Endothelial cell of umbilical vein (primary cell): ENCODE data around the gene POLE. TPM values are rescaled to one million over a fixed set of nuclear protein-coding genes. Genes with fewer than 3 reads are reported as not detected.

Experiments
- BruUV-seq: library from RNA; stranded (reverse); fragments of 400-500 nt; replicated peaks from 2 replicates; lab custom pipeline; 2021; lab: Mats Ljungman, UMichigan
- CTCF ChIA-PET: fragments of 300-600, 350-600 bp; sonication (Branson Sonifier 250); formaldehyde crosslinking; loops from one replicate; lab custom pipeline; 2021; ENCODE audit warnings: antibody characterized with exemption, inconsistent platforms; lab: Charles Lee
- POLR2A ChIA-PET: fragments of 300-600, 350-600 bp; sonication (Branson Sonifier 250); formaldehyde crosslinking; loops from one replicate; lab custom pipeline; 2021; ENCODE audit warnings: antibody characterized with exemption, inconsistent platforms; lab: Charles Lee
- DNase-seq: peaks from one replicate; pipeline ENCODE4 v3.0.0-alpha.2; 2011; ENCODE audit warnings: low read depth, low spot score
- FAIRE-seq: peaks from 2 replicates; lab custom pipeline; 2011; peaks lifted over from hg19 to GRCh38; lab: Jason Lieb, UNC
- H2AFZ ChIP-seq: 2 replicates; pipeline ENCODE4 v1.6.0; 2012; ENCODE audit warnings: low read depth, low read length, control low read depth, inconsistent platforms
- H3K27ac ChIP-seq: 2 replicates; pipeline ENCODE4 v1.5.1; 2011; ENCODE audit warnings: low read depth, mild to moderate bottlenecking, control low read depth, low read length, moderate library complexity; ENCODE audit not compliant: insufficient read depth
- H3K27me3 ChIP-seq, 2 experiments: 2 replicates each; pipeline versions ENCODE4 v1.6.0 to v1.6.1; 2011; ENCODE audit warnings: low read length in 2 of 2, mixed read lengths in 1 of 2; ENCODE audit not compliant: control insufficient read depth in 2 of 2, insufficient read depth in 2 of 2
- H3K36me3 ChIP-seq, 2 experiments: 2 replicates in 1 of 2; 3 replicates in 1 of 2; pipeline ENCODE4 v1.5.1; 2011; ENCODE audit warnings: low read length in 2 of 2, mild to moderate bottlenecking in 1 of 2, moderate library complexity in 1 of 2; ENCODE audit not compliant: control insufficient read depth in 2 of 2, insufficient read depth in 2 of 2; ENCODE audit errors: extremely low read depth in 1 of 2
- H3K4me1 ChIP-seq: 3 replicates; pipeline ENCODE4 v1.5.1; 2011; ENCODE audit warnings: mild to moderate bottlenecking, low read length; ENCODE audit not compliant: control insufficient read depth, insufficient read depth; ENCODE audit errors: extremely low read depth
- H3K4me2 ChIP-seq: 2 replicates; pipeline ENCODE4 v1.6.1; 2011; ENCODE audit warnings: low read length, control low read depth, mixed read lengths; ENCODE audit not compliant: insufficient read depth
- H3K4me3 ChIP-seq, 3 experiments: fragments of 200-600 bp in 1 of 3; sonication (generic), shearing (Covaris generic) in 1 of 3; replicated peaks in 1 of 3; 2 replicates each; pipeline ENCODE4 v1.5.1; 2011 to 2016; ENCODE audit warnings: control low read depth in 3 of 3, low read length in 3 of 3, mild to moderate bottlenecking in 2 of 3, inconsistent platforms in 1 of 3, low read depth in 1 of 3, moderate library complexity in 1 of 3; ENCODE audit not compliant: insufficient read depth in 1 of 3
- H3K79me2 ChIP-seq: 2 replicates; pipeline ENCODE4 v1.6.0; 2012; ENCODE audit warnings: low read length, inconsistent platforms; ENCODE audit not compliant: control insufficient read depth, insufficient read depth
- H3K9ac ChIP-seq: replicated peaks from 2 replicates; pipeline ENCODE3; 2011; ENCODE audit warnings: low read length, control low read depth; ENCODE audit not compliant: insufficient read depth; ENCODE audit errors: extremely low read depth
- H3K9me1 ChIP-seq: replicated peaks from 3 replicates; pipeline ENCODE4 v1.6.0; 2011; ENCODE audit warnings: mild to moderate bottlenecking, low read length; ENCODE audit not compliant: control insufficient read depth, insufficient read depth; ENCODE audit errors: extremely low read depth
- H3K9me3 ChIP-seq: replicated peaks from 2 replicates; pipeline ENCODE4 v1.5.1; 2012; ENCODE audit warnings: low read length, inconsistent platforms; ENCODE audit not compliant: control insufficient read depth, insufficient read depth
- H4K20me1 ChIP-seq: replicated peaks from 2 replicates; pipeline ENCODE3; 2011; ENCODE audit warnings: mild to moderate bottlenecking, low read length; ENCODE audit not compliant: control insufficient read depth, insufficient read depth; ENCODE audit errors: extremely low read depth
- CTCF ChIP-seq, 2 donors: IDR thresholded peaks; 1 replicate in 1 of 2; 2 replicates in 1 of 2; pipeline ENCODE4 v1.5.1; 2011; ENCODE audit warnings: low read length in 2 of 2, mild to moderate bottlenecking in 2 of 2, moderate library complexity in 2 of 2, control low read depth in 1 of 2, inconsistent platforms in 1 of 2, low read depth in 1 of 2; ENCODE audit not compliant: insufficient read depth in 1 of 2; ENCODE audit errors: extremely low read depth in 1 of 2
- FOS ChIP-seq: IDR thresholded peaks from 2 replicates; pipeline ENCODE4 v1.6.1; 2011; ENCODE audit warnings: mild to moderate bottlenecking, low read length, moderate library complexity, borderline replicate concordance; ENCODE audit not compliant: insufficient read depth
- JUN ChIP-seq: IDR thresholded peaks from 2 replicates; pipeline ENCODE4 v1.6.1; 2011; ENCODE audit warnings: borderline replicate concordance, low read depth; ENCODE audit not compliant: insufficient read length, insufficient read depth
- MAX ChIP-seq: IDR thresholded peaks from 2 replicates; pipeline ENCODE4 v1.6.1; 2011; ENCODE audit not compliant: insufficient read depth, insufficient read length
- MYC ChIP-seq: IDR thresholded peaks from one replicate; pipeline ENCODE4 v1.6.1; 2011; ENCODE audit warnings: mild to moderate bottlenecking, low read depth, low read length
- POLR2A ChIP-seq: IDR thresholded peaks from 2 replicates; pipeline ENCODE4 v1.6.1; 2012; ENCODE audit warnings: low read depth, mild to moderate bottlenecking, control low read depth, low read length
- dilution Hi-C: fragments of 300-500 bp; cut with MboI; formaldehyde crosslinking; loops from one replicate; pipeline ENCODE4 v1.15.0; 2019; ENCODE audit warnings: low sequenced_read_pairs; ENCODE audit not compliant: extremely low pct_ligation_motif_present
- intact Hi-C: fragments of 100-400 bp; cut with micrococcal nuclease; formaldehyde crosslinking; loops from one replicate; pipeline ENCODE4 v1.10.0; 2022
- polyA plus RNA-seq, 4 experiments: library from polyadenylated mRNA; depleted of rRNA in 3 of 4; stranded (reverse) in 3 of 4; unstranded in 1 of 4; fragments of >200 nt; gene quantifications; 2 replicates each; pipeline versions ENCODE4 v1.2.1 to v1.2.3, GENCODE V29; 2011 to 2012; ENCODE audit warnings: missing spikeins in 1 of 4
- total RNA-seq: library from RNA; stranded (reverse); gene quantifications from 2 replicates; pipeline ENCODE4 v1.2.3, GENCODE V29; 2021

The POLE gene
- total and polyA plus RNA-seq, 2 donors (not counting 3 experiments of a cell fraction or from before 2014, with no cell fraction given) = 22.9 to 82.7 TPM

- intact Hi-C loops = loop anchor here (1.0 to 2.0 kb wide), 3 partner anchors 23 to 86 kb away; partner anchors contain the start of genes ANKLE2 and PGAM5
- CTCF ChIA-PET = no interaction called here
- no TSS peak for BruUV-seq
Observed at GRCh38 chr12:132686825-132687210, 324 bp downstream of the POLE start.

More at GRCh38 chr12:132686825-132687210, 324 bp downstream of the POLE start:
- Histone ChIP-seq H3K9me1 (no peaks in the 10 kb centered on the region), H3K36me3 (no peaks in the 10 kb centered on the region), H3K79me2 (peaks cover 30% of the 10 kb centered on the region), H3K9ac (peak overlapping the region; percentile 86), H3K9me3 (no peaks in the 10 kb centered on the region), H3K4me3 (peak overlapping the region; percentile 37 to 77 (median 58)), H3K27me3 (no peaks in the 10 kb centered on the region), H3K4me1 (no peaks in the 10 kb centered on the region), H2AFZ (peak overlapping the region; percentile 73), H3K27ac (peak overlapping the region; percentile 62), H3K4me2 (peak overlapping the region; percentile 13), H4K20me1 (no peaks in the 10 kb centered on the region)
- FAIRE-seq = no peak
- dilution Hi-C loops = no loop called here
- POLR2A ChIA-PET = interaction anchor here (0.6 kb wide), 1 partner anchor 8 kb away, joined by 4 read pairs; no protein-coding TSS in a partner anchor
- TF ChIP-seq JUN = no peak
- no peak for TF ChIP-seq CTCF (IDR thresholded peaks at IDR 0.05; ENCODE audit: extremely low read depth in 1 of 2, insufficient read depth in 1 of 2, low read depth in 1 of 2, low read length in 2 of 2)
- TF ChIP-seq FOS = no peak
- no peak for TF ChIP-seq MAX
- no peak for TF ChIP-seq MYC
- TF ChIP-seq POLR2A = no peak
- no peak for DNase-seq
